ENCODE results near the gene CEACAM6. TPM values are rescaled to one million over a fixed set of nuclear protein-coding genes. Genes with fewer than 3 reads are reported as not detected.
"Not testable (repeated sequence)": the region's sequence is repeated elsewhere in the genome, so short reads cannot be mapped to it uniquely, and the experiment has no call there.

CEACAM6 gene
- total RNA-seq = under 1 TPM in 1 of 2 donors, not detected in 1; 0.10 TPM
- long read RNA-seq, donor 1 = 0 reads
- long read RNA-seq, donor 2 = 0 reads

DNA sequence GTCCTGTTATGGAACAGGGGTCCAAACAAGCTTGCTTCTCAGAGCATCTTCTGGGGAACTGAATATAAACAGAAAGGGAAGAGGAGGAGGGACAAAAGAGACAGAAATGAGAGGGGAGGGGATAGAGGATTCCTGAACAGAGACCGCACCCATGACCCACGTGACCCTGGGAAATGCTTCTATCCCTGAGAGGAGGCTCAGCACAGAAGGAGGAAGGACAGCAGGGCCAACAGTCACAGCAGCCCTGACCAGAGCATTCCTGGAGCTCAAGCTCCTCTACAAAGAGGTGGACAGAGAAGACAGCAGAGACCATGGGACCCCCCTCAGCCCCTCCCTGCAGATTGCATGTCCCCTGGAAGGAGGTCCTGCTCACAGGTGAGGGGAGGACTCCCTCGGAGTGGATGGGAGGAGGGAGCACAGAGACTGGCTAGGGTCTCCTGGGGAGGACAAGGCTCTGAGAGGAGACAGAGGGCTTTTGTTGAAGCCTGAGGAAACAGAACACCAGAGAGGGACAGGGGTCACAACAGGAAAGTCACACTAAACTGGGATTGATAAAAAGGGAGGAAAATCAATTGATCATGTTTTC lies at the start of gene CEACAM6:
Gene CEACAM6 (plus strand): TSS at position 203 of the 586 bp plus-strand sequence. CDS start 109 bp downstream, at position 312.
- DNase-seq (ENCODE audit: low spot score) = no peak
- intact Hi-C loops (cut with DNase I) = no loop called here

DNA sequence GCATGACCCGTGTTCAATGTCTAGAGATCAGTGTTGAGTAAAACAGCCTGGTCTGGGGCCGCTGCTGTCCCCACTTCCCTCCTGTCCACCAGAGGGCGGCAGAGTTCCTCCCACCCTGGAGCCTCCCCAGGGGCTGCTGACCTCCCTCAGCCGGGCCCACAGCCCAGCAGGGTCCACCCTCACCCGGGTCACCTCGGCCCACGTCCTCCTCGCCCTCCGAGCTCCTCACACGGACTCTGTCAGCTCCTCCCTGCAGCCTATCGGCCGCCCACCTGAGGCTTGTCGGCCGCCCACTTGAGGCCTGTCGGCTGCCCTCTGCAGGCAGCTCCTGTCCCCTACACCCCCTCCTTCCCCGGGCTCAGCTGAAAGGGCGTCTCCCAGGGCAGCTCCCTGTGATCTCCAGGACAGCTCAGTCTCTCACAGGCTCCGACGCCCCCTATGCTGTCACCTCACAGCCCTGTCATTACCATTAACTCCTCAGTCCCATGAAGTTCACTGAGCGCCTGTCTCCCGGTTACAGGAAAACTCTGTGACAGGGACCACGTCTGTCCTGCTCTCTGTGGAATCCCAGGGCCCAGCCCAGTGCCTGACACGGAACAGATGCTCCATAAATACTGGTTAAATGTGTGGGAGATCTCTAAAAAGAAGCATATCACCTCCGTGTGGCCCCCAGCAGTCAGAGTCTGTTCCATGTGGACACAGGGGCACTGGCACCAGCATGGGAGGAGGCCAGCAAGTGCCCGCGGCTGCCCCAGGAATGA lies 48.4 kb upstream of the CEACAM6 start:
- intact Hi-C loops (cut with DNase I) = no loop called here
- DNase-seq (ENCODE audit: low spot score) = peak; percentile 83

DNA sequence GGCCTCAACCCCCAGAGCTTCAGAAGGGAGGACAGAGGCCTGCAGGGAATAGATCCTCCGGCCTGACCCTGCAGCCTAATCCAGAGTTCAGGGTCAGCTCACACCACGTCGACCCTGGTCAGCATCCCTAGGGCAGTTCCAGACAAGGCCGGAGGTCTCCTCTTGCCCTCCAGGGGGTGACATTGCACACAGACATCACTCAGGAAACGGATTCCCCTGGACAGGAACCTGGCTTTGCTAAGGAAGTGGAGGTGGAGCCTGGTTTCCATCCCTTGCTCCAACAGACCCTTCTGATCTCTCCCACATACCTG lies 47.9 kb upstream of the CEACAM6 start:
- intact Hi-C loops (cut with DNase I) = no loop called here
- no peak for DNase-seq (ENCODE audit: low spot score)

DNA sequence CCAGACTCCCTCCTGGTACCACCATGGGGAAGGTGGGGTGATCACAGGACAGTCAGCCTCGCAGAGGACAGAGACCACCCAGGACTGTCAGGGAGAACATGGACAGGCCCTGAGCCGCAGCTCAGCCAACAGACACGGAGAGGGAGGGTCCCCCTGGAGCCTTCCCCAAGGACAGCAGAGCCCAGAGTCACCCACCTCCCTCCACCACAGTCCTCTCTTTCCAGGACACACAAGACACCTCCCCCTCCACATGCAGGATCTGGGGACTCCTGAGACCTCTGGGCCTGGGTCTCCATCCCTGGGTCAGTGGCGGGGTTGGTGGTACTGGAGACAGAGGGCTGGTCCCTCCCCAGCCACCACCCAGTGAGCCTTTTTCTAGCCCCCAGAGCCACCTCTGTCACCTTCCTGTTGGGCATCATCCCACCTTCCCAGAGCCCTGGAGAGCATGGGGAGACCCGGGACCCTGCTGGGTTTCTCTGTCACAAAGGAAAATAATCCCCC lies 47.4 kb upstream of the CEACAM6 start:
- intact Hi-C loops (cut with DNase I) = no loop called here
- peak; percentile 70 for DNase-seq (ENCODE audit: low spot score)

DNA sequence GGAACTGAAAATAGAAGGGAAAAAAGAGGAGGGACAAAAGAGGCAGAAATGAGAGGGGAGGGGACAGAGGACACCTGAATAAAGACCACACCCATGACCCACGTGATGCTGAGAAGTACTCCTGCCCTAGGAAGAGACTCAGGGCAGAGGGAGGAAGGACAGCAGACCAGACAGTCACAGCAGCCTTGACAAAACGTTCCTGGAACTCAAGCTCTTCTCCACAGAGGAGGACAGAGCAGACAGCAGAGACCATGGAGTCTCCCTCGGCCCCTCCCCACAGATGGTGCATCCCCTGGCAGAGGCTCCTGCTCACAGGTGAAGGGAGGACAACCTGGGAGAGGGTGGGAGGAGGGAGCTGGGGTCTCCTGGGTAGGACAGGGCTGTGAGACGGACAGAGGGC lies 46.8 kb upstream of the CEACAM6 start, which contains the start of gene CEACAM5:
Gene CEACAM5 (plus strand): TSS at position 146 of the 400 bp plus-strand sequence. CDS start 106 bp downstream, at position 252.
- intact Hi-C loops (cut with DNase I) = no loop called here
- no peak for DNase-seq (ENCODE audit: low spot score)

DNA sequence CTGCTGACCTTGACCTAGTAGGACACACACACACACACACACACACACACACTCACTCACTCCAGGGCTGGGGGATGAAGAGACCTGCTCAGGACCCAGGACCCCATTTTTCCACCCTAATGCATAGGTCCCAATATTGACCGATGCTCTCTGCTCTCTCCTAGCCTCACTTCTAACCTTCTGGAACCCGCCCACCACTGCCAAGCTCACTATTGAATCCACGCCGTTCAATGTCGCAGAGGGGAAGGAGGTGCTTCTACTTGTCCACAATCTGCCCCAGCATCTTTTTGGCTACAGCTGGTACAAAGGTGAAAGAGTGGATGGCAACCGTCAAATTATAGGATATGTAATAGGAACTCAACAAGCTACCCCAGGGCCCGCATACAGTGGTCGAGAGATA lies 45.8 kb upstream of the CEACAM6 start:
- DNase-seq (ENCODE audit: low spot score) = peak; percentile 49
- intact Hi-C loops (cut with DNase I) = not testable (repeated sequence)

DNA sequence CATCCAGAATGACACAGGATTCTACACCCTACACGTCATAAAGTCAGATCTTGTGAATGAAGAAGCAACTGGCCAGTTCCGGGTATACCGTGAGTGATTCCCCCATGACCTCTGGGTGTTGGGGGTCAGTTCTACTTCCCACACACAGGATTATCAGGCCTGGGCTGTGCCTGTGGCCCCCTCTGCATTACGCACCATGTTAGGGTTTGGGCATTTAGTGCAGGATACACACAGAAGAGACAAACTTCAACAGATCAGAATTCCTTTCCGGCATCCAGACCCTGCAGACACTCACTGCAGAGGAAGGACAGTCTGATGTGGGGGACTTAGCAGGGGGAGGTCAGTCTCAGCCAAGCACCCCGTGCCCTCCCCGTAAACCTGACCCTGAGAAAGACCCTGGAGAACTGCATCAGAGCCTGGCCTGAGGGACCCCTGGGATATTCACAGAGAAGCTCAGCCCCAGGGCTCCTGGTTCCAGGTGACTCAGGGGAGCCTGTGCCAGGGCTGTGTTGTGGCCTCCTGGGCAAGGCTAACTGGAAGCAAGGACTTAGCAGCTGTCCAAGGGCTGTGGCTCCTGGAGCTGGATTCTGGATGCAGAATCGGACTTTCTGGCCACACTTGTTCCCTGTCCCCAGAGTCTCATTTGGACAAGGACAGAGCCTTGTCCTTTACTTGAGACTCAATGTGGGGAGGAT lies 45.2 kb upstream of the CEACAM6 start:
- DNase-seq (ENCODE audit: low spot score) = peak; percentile 57
- intact Hi-C loops (cut with DNase I) = no loop called here

DNA sequence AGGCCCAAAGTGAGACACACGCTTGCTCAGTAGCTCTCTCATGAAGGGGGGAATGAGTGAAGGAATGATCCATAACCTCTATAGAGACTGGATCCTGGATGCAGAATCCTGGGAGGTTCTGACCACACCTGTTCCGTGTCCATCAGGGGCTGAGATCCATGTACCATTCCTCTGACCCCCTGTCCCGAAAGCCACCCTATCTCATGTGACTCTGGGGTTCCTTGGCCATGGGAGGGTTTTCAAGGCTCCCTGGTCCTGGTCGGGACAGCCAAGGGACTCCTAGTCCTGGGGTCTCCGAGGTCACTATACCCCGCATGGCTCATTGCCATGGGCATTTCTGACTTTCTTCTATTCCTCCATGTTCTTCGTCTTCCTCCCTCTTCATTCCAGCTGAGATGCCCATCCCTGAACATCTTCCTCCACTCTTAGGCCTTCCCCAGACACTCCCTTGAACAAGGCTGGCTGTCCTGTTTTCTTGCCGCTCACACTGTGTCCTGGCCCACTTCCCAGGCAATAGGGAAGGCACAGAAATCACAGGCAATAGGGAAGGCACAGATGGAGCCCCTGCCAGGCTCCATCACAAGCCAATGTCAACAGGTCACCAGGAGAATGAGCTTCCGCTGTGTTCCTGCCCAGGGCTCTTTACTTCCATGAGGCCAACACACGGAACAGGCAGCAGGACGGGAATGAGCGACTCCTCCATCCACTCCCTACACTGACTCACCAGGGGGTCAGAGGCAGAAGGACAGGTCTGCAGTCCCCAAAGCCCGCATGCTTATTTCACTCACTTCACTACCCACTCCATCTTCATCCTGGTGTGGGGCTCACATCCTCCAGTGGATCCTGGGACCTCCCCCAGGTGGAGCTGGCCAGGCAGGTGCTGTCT lies 43.7 kb upstream of the CEACAM6 start:
- peak; percentile 17 for DNase-seq (ENCODE audit: low spot score)
- intact Hi-C loops (cut with DNase I) = no loop called here

DNA sequence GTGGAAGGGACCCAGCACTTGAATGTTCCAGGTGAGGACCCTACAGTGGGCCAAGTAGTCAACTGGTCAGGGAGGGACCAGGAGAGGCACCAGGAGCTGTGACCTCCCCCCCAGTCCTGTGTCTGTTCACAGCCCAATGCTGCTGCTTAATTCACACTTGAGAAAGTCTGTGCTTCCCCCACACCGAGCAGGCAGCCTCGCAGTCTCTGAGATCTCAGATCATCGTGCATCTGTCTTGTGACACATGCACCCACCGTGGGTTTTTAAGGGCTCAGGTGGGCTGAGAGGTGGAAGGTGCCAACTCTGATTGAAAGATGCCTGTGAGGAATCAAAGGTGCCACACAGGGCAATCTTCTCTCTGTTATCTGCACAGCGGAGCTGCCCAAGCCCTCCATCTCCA lies 40.7 kb upstream of the CEACAM6 start:
- peak; percentile 62 for DNase-seq (ENCODE audit: low spot score)
- intact Hi-C loops (cut with DNase I) = no loop called here

DNA sequence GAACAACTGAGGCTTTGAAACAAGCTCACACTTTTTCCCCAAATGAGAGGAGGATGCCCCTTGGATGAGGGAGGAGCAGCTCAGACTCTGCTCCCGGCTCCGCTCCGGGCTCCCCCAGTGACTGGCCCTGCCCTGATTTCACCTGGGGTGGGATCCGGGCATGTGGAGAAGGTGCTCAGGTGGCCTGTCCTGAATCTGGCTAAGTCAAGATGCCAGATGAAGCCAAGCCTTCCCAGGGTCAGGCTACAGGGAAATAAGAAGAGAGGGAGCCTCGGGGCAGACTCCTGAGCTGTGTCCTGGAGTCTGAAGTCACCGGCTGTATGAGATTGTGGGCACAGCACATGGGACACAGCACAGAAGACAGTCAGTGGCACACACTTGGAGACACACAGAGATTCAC lies 36.6 kb upstream of the CEACAM6 start:
- no peak for DNase-seq (ENCODE audit: low spot score)
- intact Hi-C loops (cut with DNase I) = no loop called here

DNA sequence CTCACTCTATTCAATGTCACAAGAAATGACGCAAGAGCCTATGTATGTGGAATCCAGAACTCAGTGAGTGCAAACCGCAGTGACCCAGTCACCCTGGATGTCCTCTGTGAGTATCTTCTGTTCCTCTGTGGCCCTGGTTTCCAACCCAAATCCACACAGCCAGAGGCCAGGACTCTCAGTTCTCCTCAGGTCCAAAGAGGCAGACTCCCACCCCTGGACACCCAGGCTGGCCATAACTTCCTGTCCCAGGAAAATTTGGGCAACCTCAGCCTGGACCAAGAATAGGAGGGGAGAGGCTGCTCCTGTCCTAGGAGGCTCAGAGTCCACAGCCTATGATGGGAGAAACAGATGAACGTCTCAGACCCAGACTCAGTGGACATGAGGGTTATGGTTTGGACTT lies 35.2 kb upstream of the CEACAM6 start:
- no peak for DNase-seq (ENCODE audit: low spot score)
- intact Hi-C loops (cut with DNase I) = no loop called here

DNA sequence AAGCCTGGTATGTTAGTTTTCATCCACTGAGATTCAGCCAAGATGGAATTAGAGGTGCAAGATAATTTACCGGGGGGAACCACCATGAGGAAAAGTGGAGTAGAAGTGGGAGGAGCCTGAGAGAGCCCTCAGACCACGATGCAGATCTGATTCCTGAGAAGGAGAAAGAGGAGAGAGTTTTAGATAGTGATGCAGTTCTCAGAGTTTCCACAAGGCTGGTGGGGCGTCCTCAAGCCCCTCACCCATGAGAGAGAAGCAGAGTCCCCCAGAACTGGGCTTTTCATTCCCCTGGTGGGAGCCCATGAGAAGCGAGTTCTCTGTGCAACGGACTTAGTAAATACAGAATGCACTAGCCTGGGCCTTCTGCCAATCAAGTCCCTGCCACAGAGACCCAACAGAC lies 28.8 kb upstream of the CEACAM6 start:
- intact Hi-C loops (cut with DNase I) = no loop called here
- no peak for DNase-seq (ENCODE audit: low spot score)

DNA sequence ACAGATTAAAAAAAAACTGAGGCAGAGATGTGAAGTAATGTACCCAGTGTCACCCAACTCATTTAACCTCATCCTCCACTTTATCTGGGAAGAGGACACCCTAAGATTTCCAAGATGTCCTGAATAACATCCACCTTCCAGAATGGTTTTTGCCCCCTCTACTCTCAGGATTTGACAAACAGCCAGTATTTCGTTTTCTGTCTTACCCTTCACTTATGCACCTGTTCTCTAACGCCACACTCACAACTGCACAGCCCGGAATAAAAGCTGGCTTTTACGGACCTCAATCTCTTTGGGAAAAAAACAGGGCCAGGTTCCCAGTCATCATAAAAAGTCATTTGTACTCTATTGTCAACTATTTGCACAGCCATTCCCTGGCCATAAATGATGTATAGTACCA lies 21.2 kb upstream of the CEACAM6 start:
- no peak for DNase-seq (ENCODE audit: low spot score)
- intact Hi-C loops (cut with DNase I) = no loop called here

DNA sequence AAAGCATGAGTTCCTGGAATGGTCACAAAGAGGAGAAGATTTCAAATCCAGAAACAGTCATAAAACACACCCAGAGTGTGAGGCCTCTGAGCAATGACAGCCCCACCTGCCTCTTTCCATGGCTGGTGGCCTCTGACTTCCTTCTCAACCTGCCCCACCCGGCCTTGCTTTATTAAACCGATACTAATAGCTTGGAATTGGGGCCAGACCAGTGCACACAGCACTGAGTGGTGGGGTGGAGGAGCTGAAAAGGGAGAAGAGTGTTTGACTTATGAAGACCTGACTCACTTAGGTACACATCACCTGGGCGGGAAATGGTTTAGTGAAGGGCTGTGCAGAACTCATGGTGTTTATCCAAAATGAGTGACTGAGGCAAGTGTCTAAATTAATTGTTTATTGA lies 20.7 kb upstream of the CEACAM6 start:
- intact Hi-C loops (cut with DNase I) = no loop called here
- DNase-seq (ENCODE audit: low spot score) = no peak

DNA sequence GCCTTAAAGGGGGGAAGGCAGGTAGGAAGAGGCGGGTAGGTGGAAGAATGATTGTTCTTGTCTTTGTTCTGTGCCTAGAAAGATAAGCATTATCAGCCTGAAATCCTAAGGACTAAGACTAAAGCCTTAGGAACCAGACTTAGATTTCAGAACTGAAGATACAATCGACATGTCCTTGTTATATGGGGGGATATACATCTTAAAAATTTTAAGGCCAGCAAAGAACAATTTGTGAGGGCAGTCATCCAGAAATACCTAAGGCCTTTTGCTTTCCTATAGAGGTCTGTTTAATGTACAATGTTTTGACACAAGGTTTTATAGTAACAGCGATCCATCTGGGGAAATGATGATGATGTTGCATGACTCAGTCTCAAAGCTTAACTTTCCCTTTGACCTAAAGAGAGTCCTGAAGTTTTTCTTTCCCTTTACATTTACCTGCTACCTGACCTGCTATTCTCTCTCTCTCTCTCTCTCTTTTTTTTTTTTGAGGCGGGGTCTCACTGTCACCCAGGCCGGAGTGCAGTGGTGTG lies 20.2 kb upstream of the CEACAM6 start:
- DNase-seq (ENCODE audit: low spot score) = no peak
- intact Hi-C loops (cut with DNase I) = no loop called here

DNA sequence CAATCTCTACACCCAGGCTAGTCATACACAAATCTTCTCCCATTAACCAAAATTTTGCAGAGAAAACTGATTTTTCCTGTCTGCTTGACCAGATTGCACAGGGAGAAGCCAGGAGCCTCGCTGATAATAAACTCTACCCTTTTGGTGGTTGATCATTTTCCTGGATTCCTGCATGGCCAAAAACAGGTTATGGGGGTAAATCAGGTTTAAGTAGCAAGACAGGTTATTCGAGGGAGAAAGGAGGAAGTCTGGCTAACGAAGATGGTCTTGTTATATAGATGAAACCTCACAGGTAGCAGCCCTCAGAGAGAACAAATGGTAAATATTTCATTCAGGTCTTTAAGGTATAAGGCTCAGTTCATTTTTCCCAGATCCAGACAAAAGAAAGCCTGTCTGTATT lies 16.0 kb upstream of the CEACAM6 start:
- intact Hi-C loops (cut with DNase I) = no loop called here

DNA sequence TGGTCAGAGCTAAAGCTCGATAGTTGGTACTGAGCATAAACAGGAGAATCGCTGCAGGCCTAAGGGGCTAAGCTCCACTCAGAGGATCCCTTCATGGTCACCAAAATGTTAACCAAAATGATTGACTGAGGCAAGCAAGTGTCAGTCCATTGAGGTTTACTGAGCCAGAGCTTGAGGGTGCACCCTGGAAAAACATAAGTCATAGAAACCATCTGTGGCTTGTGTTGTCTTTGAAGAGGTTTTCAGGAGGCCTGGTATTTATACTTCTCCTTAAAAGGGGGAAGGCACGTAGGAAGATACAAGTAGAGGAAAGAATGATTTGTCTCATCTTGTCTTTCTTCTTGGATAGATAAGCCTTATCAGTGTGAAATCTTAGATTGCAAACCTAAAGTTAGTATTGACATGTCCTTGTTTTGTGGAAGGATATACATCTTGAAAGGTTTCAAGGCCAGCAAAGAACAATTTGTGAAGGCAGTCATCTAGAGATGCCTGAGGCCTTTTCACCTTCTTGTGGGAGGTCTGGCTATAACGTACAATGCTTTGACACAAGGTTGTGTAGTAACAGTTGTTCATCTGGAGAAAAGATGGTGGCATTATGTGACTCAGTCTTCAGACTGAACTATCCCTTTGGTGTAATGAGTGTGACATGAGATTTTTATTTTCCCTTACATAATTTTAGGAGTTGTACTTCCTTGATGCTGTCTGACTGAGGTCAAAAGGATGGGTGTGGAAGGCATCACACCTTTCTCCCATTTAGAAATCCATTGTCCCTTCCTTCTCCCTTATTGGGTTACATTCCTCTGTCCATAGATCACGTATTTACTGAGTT lies 14.7 kb upstream of the CEACAM6 start:
- DNase-seq (ENCODE audit: low spot score) = no peak
- intact Hi-C loops (cut with DNase I) = loop anchor here in 1 of 2 donors (5.0 kb wide), 1 partner anchor 1773 kb away; no protein-coding TSS in a partner anchor

More for the DNA sequence above, 16.0 kb upstream of the CEACAM6 start:
- DNase-seq (ENCODE audit: low spot score) = no peak

DNA sequence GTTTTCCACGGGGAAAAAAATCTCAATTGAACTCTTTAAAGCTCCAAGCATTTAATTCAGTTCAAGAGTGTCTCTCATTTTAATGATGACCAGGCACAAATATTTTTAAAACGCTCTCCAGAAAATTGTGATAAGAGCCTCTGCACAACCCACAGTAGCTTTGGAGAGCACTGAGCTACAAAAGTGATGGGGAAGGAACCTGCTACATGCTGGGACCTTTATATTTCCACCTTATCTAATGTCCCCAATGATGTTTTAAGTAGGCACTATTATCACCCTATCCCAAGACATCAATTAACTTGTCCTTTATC lies 14.1 kb upstream of the CEACAM6 start:
- no peak for DNase-seq (ENCODE audit: low spot score)
- intact Hi-C loops (cut with DNase I) = loop anchor here in 1 of 2 donors (5.0 kb wide), 1 partner anchor 1774 kb away; no protein-coding TSS in a partner anchor
